Eye (tissue), 1 donor: Measurements from ENCODE around the gene MAP3K5.
A peak's percentile ranks its signal among the peaks of the same experiment; 100 is the strongest.
"Not testable (repeated sequence)": the region's sequence is repeated elsewhere in the genome, so short reads cannot be mapped to it uniquely, and the experiment has no call there.

Experiments
- DNase-seq: peaks from one replicate; pipeline ENCODE4 v3.0.0-alpha.2; 2015

The MAP3K5 gene

DNA sequence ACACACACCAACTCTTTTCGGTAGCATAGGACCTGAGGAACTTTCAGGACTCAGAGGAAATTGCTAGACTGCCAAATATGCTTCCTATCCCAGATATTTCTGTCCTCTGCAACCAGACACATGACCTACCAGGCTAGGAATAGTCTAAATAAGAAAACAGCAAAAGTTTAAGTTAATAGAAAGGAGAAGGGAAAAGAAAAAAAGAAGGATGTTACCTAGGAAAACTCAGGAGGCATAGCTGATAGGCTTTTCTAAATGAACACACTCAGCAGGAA is 74.6 kb downstream of the MAP3K5 start:
- DNase-seq = no peak

DNA sequence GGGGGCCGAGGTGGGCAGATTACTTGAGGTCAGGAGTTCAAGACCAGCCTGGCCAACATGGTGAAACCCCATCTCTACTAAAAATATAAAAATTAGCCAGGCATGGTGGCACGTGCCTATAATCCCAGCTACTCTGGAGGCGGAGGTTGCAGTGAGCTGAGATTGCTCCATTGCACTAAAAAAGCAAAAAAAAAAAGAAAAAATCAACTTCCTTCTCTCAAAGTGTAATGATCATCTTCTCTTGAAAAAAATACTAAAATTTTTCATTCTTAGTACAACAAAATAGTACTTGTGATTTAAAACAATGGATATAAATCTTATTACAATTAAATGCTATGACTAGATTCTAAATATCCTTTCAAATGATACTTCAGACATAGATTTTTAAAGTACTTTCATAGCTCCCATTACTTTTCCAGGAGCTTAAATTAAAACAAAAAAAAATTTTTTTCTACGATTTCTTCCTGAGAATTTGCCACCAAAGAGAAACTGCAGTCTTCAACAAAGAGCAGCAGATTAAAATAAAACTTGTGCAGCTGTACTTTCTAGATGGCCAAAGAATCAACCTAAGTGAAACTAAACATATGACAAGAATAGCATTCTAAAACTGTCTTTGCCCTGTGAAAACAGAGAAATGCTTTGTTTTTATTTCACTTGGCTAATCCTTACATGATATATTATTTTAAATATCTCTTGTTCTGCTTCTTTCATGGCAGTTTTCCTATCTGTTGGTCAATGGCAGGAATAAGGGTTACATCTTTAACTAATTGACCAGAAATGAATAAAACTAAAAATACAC is 75.2 kb downstream of the MAP3K5 start:
- no peak for DNase-seq

DNA sequence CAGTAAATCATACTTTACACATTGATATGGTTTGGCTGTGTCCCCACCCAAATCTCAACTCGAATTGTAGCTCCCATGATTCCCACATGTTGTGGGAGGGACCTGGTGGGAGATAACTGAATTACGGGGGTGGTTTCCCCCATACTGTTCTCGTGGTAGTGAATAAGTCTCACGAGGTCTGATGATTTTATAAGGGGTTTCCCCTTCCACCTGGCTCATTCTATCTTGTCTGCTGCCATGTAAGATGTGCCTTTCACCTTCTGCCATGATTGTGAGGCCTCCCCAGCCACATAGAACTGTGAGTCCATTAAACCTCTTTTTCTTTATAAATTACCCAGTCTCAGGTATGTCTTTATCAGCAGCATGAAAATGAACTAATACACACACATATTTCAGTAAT is 79.6 kb downstream of the MAP3K5 start:
- not testable (repeated sequence) for DNase-seq

DNA sequence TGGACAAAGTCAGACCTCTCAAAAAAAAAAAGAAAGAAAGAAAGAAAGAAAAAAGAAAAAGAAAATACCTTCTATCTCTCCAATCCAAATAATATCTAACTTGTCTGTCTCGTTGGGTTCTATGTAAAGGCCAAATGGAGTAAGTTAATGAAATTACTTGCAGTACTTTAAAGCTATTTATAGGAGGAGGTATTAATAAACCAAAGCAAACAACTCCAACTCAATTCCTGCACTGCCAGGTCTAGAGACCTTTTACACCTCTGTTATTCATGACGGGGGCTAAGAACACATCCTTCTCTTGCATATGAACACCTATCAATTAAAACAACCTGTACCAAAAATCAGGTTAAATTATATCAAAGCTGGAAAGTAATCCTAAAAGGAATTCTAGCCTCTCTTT is 80.6 kb downstream of the MAP3K5 start:
- DNase-seq = no peak

DNA sequence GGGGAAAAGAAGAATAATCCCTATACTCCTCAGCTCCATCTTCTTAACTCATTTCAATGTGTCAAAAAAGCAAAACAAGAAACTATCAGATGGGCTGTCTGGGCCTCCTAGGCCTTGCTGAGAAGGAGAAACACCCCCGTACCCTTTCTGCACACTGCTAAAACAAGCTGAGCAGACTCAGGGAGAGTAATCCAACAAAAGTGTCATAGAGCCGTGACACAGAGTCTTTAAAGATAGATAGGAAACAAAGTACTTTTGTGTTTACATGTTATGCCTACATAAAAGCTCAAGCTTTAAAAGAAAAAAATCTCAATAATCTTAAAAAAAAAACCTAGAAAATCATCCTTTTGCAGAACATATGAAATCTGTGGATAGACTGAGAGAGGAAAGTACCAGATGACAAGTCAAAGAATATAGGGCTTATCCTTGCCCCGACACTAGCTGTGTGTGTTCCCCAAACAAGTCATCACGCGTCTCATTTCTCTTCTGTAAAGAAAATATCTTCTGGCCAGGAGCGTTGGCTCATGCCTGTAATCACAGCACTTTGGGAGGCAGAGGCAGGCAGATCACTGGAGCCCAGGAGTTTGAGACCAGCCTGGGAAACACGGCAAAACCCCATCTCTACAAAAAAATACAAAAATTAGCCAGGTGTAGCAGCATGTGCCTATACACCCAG is 81.3 kb downstream of the MAP3K5 start:
- no peak for DNase-seq

DNA sequence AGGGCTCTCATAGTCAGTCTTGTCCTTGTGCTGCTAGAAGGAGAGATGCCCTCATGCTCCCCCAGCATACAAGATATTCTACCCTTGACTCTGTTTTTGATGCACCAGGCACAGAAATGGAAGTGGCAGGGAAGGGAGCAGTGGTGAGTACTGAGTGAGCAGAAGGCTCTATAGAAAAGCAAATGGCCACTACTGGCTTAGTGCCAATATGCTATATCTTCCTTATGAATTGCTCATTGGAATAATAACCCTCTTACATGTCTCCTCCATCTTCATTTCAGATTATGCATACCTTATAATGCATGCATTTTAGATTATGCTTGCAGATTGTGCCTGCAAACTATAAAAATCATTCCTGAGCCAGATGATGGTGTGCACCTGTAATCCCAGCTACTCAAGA is 82.8 kb downstream of the MAP3K5 start:
- no peak for DNase-seq

DNA sequence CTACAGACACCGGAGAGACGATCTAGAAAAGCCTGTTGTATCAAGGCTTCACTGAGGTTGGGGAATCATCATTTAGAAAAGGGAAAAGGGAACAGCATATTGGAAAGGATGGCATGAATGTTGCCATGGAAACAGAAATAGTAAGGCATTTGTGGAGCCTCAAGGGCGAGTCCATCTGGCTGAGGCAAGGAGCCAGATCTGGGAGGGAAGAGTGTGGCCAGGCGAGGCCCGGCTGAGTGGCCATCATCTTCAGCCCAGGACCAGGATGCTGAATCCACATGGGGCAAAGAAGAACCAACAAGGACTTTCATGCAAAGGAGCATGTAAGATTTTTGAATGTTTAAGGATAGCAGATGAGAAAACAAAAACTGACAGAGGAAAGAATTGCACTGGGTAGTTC is 85.8 kb downstream of the MAP3K5 start:
- DNase-seq = no peak

DNA sequence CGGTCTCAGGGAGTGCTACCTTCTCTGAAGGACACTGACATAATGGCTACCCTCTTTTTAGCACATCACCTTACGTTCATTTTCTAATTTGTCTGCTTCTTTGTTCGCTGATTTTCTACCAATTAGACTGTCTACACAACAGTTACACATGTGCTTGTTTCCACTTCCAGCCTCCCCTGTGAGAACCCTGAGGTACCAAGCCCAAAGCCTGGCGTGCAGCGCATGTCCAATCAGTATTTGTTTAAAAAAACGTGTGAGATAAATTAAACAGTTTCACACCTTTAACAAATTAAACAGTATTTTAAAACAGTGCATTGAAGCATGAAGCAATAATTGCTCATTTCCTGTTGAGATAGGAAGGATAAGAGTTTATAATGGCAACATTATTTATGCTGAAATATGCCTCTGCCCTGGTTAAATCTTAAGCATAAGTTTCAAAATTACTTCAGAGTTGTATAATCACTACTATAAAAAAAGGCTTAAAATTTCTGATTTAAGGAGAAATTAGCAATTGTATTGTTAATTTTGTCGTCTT is 88.9 kb downstream of the MAP3K5 start:
- no peak for DNase-seq

DNA sequence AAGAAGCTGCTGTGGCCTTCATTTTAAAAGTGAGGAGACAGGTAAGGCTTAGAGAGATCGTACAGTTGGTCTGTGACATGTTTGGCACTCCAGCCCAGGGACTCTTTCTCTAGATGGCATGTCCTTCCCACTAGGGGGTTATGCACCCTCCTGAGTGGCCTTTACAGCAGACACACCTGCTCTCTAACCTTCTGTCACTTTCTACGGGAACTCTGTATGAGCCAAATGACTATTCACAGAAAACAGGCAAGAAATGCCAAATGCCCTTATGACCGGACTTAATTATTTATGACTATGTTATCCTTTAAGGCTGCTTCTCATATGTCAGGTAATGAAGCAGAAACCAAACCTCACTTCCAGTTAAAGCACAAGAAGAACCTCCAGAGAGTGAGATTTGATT is 91.2 kb downstream of the MAP3K5 start:
- DNase-seq = peak; percentile 58

DNA sequence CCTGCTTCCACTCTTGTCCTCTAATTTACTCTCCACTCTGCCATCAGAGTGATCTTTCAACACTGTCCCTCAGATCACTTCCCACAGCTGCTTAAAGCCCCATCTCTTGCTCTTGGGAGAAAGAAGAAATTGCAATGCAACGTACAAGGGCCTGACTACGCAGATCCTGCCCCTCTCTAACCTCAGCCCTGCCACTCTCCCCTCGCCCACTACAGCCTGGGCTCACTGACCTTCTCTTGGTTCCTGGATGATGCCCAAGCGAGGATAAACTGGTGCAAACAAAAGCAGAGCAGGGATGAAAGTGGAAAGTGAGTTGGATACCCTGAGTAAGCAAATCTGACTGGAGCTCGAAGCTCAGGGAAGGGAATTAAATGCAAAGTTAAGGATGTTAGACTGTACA is 92.9 kb downstream of the MAP3K5 start:
- DNase-seq = no peak

DNA sequence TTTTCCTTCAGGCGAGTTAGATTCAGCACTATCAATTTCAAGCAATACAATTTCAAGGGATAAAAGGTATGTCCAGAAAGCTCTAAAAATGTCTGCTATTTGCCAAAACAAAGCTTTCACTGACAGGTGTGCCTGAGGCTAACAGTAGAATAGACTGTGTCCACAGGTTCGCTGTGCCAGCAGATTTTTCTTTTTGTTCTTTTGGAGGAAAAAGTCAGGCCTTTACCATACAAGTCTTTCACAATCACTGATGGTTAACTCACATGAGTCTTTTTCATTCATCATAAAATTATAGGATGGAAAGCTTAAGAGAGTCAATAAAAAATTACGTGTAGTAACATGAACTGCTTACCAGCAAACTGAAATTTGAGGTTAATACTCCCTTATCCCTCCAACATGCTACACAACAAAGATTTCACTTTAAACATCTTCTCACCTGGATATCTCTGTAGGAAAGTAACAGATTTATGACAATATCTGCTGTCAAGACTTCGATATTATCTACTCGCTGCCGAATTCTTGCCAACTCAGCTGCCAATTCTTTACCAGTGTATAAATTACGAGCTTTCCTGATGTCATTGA is 95.4 kb downstream of the MAP3K5 start:
- DNase-seq = no peak

DNA sequence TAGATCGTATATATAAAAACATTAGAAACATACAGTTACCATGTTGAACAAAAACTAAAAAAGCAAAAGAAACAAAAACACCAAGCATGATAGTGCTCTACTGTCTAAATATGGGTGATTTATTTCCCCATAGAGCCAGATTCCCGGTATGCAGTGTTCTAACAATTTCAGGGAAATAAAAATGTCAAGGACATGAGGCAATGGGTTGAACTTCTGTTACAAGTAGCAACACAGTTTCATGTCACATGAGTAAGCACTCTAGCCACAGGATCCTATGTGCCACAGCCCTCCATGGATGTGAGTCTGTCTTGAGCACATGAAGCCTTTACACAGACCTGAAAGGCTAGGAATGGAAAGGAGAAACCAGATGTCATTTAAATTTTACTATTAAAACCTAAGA is 96.0 kb downstream of the MAP3K5 start:
- DNase-seq = no peak

DNA sequence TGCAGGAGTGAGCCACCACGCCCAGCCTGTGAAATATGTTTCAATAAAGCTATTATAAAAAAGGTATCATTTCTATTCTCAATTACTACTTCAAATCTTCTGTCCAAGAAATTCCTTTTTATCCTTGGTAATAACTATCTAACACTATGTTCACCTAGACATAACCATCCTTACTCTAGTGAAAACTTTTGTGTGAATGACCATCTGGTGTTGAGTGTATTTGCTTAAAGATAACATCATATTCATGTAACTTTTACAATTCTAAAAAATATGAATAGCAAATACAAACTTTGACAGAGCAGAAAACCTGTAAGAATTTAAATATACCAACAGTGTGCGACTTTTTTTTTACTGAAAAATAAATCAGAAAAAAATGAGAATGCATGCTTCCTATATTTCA is 96.9 kb downstream of the MAP3K5 start:
- DNase-seq = no peak

DNA sequence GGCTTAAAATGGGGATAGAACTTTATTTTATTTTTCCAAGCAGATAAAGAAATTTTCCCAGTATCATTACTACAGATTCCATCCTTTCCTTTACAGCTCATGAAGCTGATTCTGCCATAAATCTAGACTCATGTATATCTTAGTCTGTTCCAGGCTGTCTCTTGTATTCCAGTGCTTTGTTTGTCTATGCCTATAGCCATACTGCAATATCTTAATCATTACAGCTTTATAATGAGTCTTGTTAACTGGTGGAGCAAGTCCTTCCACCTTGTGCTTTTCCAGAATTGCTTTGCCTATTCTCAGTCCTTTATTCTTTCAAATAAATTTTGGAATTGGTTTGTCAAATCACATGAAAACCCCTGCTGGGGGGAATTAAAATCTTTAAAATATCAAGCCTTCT is 99.2 kb downstream of the MAP3K5 start:
- DNase-seq = no peak

DNA sequence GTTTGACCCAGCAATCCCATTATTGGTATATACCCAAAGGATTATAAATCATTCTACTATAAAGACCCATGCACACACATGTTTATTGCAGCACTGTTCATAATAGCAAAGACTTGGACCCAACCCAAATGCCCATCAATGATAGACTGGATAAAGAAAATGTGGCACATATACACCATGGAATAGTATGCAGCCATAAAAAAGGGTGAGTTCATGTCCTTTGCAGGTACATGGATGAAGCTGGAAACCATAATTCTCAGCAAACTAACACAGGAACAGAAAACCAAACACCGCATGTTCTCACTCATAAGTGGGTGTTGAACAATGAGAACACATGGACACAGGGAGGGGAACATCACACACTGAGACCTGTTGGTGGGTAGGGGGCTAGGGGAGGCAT is 104.4 kb downstream of the MAP3K5 start:
- not testable (repeated sequence) for DNase-seq

DNA sequence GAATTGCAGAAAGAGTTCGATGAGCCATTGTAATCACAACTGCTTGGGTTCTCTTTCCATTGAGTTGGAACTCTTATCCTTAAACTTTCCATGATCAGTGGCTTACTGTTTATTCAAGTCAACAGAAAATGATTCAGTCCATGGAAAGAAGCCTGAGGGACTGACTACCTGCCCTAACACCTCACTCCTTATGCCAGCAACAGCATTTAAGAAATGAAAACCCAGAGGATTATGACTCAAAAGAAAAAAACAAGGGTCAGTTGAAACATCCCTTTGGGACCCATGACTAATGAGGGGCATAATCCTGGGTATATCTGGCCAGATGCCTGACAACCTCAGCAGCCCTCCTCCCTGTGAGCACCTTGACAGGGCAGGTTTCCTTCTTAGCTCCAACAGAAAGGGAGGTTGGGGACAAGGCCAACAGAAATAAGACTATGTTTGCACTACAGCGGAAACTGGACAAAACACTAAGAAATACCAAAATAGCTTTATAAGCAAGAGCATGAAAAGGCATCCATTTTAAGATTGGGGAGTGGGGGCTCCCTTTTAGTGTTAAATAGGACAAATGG is 106.7 kb downstream of the MAP3K5 start:
- no peak for DNase-seq

DNA sequence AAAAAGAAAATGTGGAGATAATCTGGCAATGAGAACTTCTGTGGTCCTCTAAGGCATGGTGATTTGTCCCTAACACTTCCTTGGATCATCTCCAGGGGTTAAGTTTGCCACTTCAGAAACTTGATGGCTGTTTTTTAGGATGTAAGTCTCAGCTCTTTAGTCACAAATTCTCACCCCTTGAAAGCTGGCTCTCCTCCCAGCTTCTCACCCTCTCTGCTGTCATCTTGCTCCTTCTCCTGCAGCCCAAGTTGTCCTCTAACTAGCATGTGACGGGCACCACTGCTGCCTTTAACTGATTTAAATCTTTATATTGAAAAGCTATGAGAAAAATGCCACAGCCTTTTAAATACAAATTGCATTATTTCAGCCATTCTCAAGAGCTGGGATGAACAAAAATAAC is 107.8 kb downstream of the MAP3K5 start:
- no peak for DNase-seq

DNA sequence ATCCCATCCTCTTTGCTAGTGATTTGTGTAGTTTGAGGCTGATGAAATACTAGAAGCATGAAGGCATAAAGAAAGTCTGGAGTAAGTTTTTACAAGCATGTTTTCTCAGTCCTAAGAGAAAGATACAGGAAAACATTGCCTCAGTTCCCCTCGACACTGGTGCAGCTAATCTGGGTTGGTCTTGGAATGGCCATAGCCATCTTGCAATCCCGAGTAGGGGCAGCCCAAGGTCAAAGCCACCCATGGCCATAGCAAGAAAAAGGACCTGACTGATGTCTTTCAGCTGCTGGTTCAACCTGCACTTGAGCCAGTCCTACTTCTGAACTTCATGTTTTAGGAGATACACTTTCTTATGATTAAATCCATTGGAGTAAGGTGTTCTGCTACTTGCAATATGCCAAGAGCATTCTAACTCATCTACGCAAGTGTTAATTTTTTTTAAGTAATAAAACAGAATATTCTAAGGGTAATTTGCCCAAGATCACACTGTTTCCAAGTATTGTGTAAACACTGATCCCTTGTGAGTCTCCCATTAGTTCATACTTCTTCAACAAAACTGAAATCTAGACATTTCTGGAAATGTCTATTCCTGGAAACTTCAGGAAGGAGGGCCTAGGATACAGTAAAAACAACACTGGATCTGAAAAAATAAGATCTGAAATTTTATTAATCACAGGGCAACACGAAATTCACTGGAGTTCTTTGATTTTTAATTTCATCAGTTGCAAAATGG is 108.9 kb downstream of the MAP3K5 start:
- DNase-seq = no peak

DNA sequence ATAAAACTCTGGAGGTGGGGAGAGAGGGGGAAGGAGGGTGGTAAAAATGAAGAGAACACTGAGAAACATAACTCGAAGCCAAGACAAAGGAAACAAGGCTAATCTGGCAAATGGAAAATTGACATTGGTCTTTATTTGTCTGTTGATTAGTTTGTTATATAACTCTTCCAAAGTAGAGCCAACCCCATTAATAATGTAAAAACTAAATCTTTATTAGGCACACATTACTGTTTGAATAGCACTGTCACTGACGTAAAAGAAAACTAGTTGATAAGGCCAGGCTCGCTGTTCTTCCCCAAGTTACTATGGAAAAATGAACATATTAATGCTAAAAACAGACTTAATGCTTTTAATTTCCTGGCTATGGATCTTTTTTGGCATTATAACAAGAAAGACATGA is 110.0 kb downstream of the MAP3K5 start:
- no peak for DNase-seq

DNA sequence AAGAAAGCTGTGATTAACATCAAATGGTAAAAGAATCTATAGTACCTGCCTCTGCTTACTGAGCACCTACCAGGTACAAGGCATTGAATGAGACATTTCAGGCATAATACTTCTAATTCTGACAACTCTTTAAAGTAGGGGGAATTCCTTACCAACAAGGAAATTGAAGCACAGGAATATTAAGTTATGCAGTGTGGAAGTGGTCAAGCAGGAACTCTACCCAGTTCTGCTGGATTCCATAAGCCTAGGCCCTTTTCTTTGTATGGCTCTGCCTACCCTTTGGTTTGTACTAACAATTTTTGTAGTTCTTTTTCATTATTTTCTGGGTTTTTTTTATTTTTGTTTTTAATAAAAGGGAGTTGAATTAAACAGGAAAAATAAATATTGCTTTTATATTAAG is 114.5 kb downstream of the MAP3K5 start:
- DNase-seq = no peak

DNA sequence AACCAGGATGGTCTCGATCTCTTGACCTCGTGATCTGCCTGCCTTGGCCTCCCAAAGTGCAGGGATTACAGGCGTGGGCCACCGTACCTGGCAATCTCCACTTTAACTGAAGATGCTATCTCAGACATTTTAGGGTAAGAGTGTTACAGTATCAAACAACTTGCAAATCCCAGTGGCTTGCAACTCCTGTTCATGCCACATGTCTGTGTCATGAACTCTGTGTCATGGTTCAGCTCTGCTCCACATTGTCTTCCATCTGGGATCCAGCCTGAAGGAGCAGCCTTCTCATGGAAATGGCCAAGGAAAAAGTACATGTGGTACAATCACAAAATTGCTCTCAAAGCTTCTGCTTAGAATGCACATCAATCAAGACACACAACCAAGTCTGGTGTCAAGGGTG is 114.9 kb downstream of the MAP3K5 start:
- DNase-seq = no peak

DNA sequence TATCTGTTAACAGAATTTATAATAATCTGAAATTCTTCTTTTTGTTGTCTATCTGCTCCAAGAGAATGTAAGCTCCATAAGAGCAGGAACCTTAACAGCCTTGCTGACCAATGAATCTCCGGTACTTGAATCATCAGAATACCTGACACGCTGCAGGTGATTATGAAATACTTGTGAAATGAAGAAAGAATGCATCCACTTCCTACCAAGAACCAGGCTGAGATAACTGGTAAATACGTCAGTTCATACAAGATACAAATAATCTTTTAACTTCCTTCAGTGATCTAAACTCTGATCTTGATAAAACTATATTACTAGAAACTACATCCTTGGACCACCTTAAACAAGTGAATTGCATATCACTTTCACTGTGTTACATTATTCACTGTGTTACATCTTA is 116.2 kb downstream of the MAP3K5 start:
- DNase-seq = no peak

DNA sequence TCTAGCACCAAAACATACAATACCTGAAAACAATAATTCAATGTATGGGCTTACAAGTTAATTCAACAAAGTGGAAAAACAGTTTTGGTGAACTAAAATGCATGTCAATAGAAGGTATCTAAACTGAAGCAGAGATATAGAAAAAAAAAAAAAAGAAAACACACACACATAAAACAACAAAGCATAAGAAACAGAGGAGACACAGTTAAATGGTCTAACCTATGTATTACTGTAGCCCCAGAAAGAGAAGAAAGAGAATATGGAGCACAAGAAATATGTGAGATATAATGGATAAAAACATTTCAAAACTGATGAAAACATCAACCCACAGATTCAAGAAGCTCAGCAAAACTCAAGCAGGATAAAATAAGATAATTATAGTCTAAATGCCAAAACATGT is 118.7 kb downstream of the MAP3K5 start:
- DNase-seq = no peak
